H1 (cell line): Measurements from ENCODE around the gene CHD8. TPM values are rescaled to one million over a fixed set of nuclear protein-coding genes. Genes with fewer than 3 reads are reported as not detected.

Experiments used
- CTCF ChIA-PET: fragments of 300-600 bp; sonication (Branson Sonifier 250); formaldehyde crosslinking; loops from one replicate; lab custom pipeline; 2021; ENCODE audit not compliant: partially characterized antibody; lab: Charles Lee
- POLR2A ChIA-PET: fragments of 300-600 bp; sonication (Branson Sonifier 250); formaldehyde crosslinking; loops from one replicate; lab custom pipeline; 2021; ENCODE audit warnings: inconsistent platforms; ENCODE audit not compliant: partially characterized antibody; lab: Charles Lee
- DNase-seq, 2 experiments: peaks; one replicate each; pipeline versions ENCODE4 v3.0.0 to v3.0.0-alpha.2; 2010 to 2022; ENCODE audit warnings: low spot score in 2 of 2, low read depth in 1 of 2, mixed read lengths in 1 of 2
- FAIRE-seq: peaks from 2 replicates; lab custom pipeline; 2011; peaks lifted over from hg19 to GRCh38; lab: Jason Lieb, UNC
- H2AFZ ChIP-seq: 2 replicates; pipeline ENCODE4 v1.8.1; 2012; ENCODE audit warnings: low read length, inconsistent platforms
- H2AK5ac ChIP-seq: 2 replicates; pipeline ENCODE4 v1.6.1; 2013; ENCODE audit warnings: low read depth, low read length
- H2BK120ac ChIP-seq: replicated peaks from 2 replicates; pipeline ENCODE3; 2013; ENCODE audit warnings: low read depth, low read length, inconsistent platforms
- H2BK12ac ChIP-seq: 2 replicates; pipeline ENCODE4 v1.6.1; 2013; ENCODE audit warnings: low read depth, low read length
- H2BK15ac ChIP-seq: 2 replicates; pipeline ENCODE4 v1.6.1; 2013; ENCODE audit warnings: low read length
- H2BK20ac ChIP-seq: 2 replicates; pipeline ENCODE4 v1.6.1; 2013; ENCODE audit warnings: low read length
- H2BK5ac ChIP-seq: 2 replicates; pipeline ENCODE4 v1.6.1; 2013; ENCODE audit warnings: low read depth, low read length
- H3K14ac ChIP-seq: 2 replicates; pipeline ENCODE4 v1.6.1; 2013; ENCODE audit warnings: inconsistent platforms; ENCODE audit not compliant: insufficient read length
- H3K18ac ChIP-seq: 2 replicates; pipeline ENCODE4 v1.6.1; 2013; ENCODE audit warnings: low read length; ENCODE audit errors: extremely low read depth
- H3K23ac ChIP-seq: 2 replicates; pipeline ENCODE4 v1.6.1; 2013; ENCODE audit warnings: inconsistent platforms; ENCODE audit not compliant: insufficient read length
- H3K23me2 ChIP-seq: 2 replicates; pipeline ENCODE4 v1.6.1; 2013; ENCODE audit warnings: low read depth, low read length
- H3K27ac ChIP-seq: 2 replicates; pipeline ENCODE4 v1.6.1; 2011; ENCODE audit warnings: low read depth, low read length, inconsistent platforms
- H3K27me3 ChIP-seq, 4 experiments: replicated peaks in 1 of 4; 1 replicate in 1 of 4; 2 replicates in 3 of 4; pipeline versions ENCODE4 v1.6.1 to v1.8.1; 2011 to 2013; ENCODE audit warnings: low read length in 3 of 4, mild to moderate bottlenecking in 3 of 4, inconsistent platforms in 2 of 4, mixed read lengths in 2 of 4, moderate library complexity in 1 of 4; ENCODE audit not compliant: control insufficient read depth in 3 of 4, insufficient read depth in 3 of 4; ENCODE audit errors: extremely low read depth in 1 of 4
- H3K36me3 ChIP-seq, 4 experiments: 2 replicates each; pipeline versions ENCODE4 v1.6.1 to v1.8.1; 2011 to 2013; ENCODE audit warnings: mild to moderate bottlenecking in 4 of 4, low read length in 3 of 4, moderate library complexity in 2 of 4, control low read depth in 1 of 4, inconsistent platforms in 1 of 4; ENCODE audit not compliant: insufficient read depth in 4 of 4, control insufficient read depth in 2 of 4
- H3K4ac ChIP-seq: replicated peaks from 2 replicates; pipeline ENCODE3; 2013; ENCODE audit warnings: low read length, low read depth, mixed read lengths, inconsistent platforms; ENCODE audit not compliant: insufficient read length
- H3K4me1 ChIP-seq, 4 experiments: replicated peaks in 1 of 4; 1 replicate in 1 of 4; 2 replicates in 3 of 4; pipeline versions ENCODE4 v1.6.1 to v1.8.1; 2011 to 2013; ENCODE audit warnings: low read length in 3 of 4, inconsistent platforms in 2 of 4, mixed read lengths in 1 of 4; ENCODE audit not compliant: insufficient read depth in 4 of 4, control insufficient read depth in 3 of 4
- H3K4me2 ChIP-seq, 2 experiments: 2 replicates each; pipeline versions ENCODE4 v1.6.1 to v1.8.1; 2011 to 2013; ENCODE audit warnings: low read depth in 2 of 2, low read length in 2 of 2, control low read depth in 1 of 2, inconsistent platforms in 1 of 2, mild to moderate bottlenecking in 1 of 2; ENCODE audit not compliant: insufficient read depth in 1 of 2
- H3K4me3 ChIP-seq, 4 experiments: fragments of 200-600, 300-600 bp in 1 of 4; sonication (generic), shearing (Covaris generic), sonication (Bioruptor Twin) in 1 of 4; 2 replicates each; pipeline versions ENCODE4 v1.5.1 to v1.8.1; 2011 to 2016; ENCODE audit warnings: low read length in 4 of 4, low read depth in 3 of 4, control low read depth in 2 of 4, inconsistent platforms in 2 of 4, mild to moderate bottlenecking in 2 of 4, mixed read lengths in 1 of 4, moderate library complexity in 1 of 4; ENCODE audit not compliant: insufficient read depth in 2 of 4; ENCODE audit errors: extremely low read depth in 1 of 4
- H3K56ac ChIP-seq: replicated peaks from 2 replicates; pipeline ENCODE3; 2013; ENCODE audit warnings: low read depth, mild to moderate bottlenecking, mixed read lengths, low read length, inconsistent platforms; ENCODE audit not compliant: insufficient read length
- H3K79me1 ChIP-seq: 2 replicates; pipeline ENCODE4 v1.6.1; 2013; ENCODE audit warnings: low read depth, low read length, control low read depth
- H3K79me2 ChIP-seq, 2 experiments: 2 replicates each; pipeline versions ENCODE4 v1.6.1 to v1.8.1; 2012 to 2013; ENCODE audit warnings: low read length in 2 of 2, mild to moderate bottlenecking in 2 of 2, inconsistent platforms in 1 of 2; ENCODE audit not compliant: insufficient read depth in 2 of 2, control insufficient read depth in 1 of 2
- H3K9ac ChIP-seq, 4 experiments: replicated peaks in 1 of 4; 1 replicate in 1 of 4; 2 replicates in 3 of 4; pipeline versions ENCODE4 v1.6.1 to v1.8.1; 2011 to 2013; ENCODE audit warnings: low read depth in 3 of 4, low read length in 3 of 4, control low read depth in 2 of 4, mild to moderate bottlenecking in 2 of 4, moderate library complexity in 2 of 4, inconsistent platforms in 1 of 4; ENCODE audit errors: extremely low read depth in 1 of 4
- H3K9me3 ChIP-seq, 2 experiments: 2 replicates each; pipeline versions ENCODE4 v1.6.1 to v1.8.1; 2012 to 2013; ENCODE audit warnings: mild to moderate bottlenecking in 2 of 2, moderate library complexity in 2 of 2, control low read depth in 1 of 2, inconsistent platforms in 1 of 2, low read depth in 1 of 2, low read length in 1 of 2, mixed read lengths in 1 of 2; ENCODE audit not compliant: insufficient read depth in 2 of 2
- H4K20me1 ChIP-seq, 2 experiments: replicated peaks in 1 of 2; 2 replicates each; pipeline versions ENCODE3 to v1.8.1; 2011 to 2013; ENCODE audit warnings: inconsistent platforms in 2 of 2, low read length in 2 of 2, mild to moderate bottlenecking in 1 of 2; ENCODE audit not compliant: insufficient read depth in 2 of 2, control insufficient read depth in 1 of 2
- H4K5ac ChIP-seq: 2 replicates; pipeline ENCODE4 v1.6.1; 2013; ENCODE audit warnings: low read length, low read depth, mixed read lengths, inconsistent platforms; ENCODE audit not compliant: insufficient read length
- H4K8ac ChIP-seq: 2 replicates; pipeline ENCODE4 v1.8.0; 2013; ENCODE audit warnings: mild to moderate bottlenecking, moderate library complexity, low read length, inconsistent platforms; ENCODE audit not compliant: insufficient read depth; ENCODE audit errors: extremely low read depth
- H4K91ac ChIP-seq: replicated peaks from 2 replicates; pipeline ENCODE3; 2013; ENCODE audit warnings: low read length, mixed read lengths, inconsistent platforms; ENCODE audit not compliant: insufficient read length
- ATF3 ChIP-seq: IDR thresholded peaks from 2 replicates; pipeline ENCODE4 v1.6.1; 2011; ENCODE audit warnings: low read depth, mild to moderate bottlenecking, low read length; ENCODE audit not compliant: insufficient read depth
- BRCA1 ChIP-seq: IDR thresholded peaks from 2 replicates; pipeline ENCODE4 v1.6.1; 2012; ENCODE audit warnings: low read depth, low read length, improper control_type of control experiment
- CHD2 ChIP-seq: IDR thresholded peaks from 2 replicates; pipeline ENCODE4 v1.6.1; 2012; ENCODE audit warnings: low read length, improper control_type of control experiment
- CREB1 ChIP-seq: IDR thresholded peaks from 2 replicates; pipeline ENCODE4 v1.6.1; 2012; ENCODE audit warnings: inconsistent platforms
- CTBP2 ChIP-seq: IDR thresholded peaks from 2 replicates; pipeline ENCODE4 v1.7.0; 2011; ENCODE audit warnings: borderline replicate concordance, mild to moderate bottlenecking, moderate library complexity, mixed read lengths, low read length; ENCODE audit not compliant: insufficient read depth, insufficient read length
- EZH2 ChIP-seq: fragments of 200-600 bp; sonication (generic); IDR thresholded peaks from 2 replicates; pipeline ENCODE4 v1.7.1; 2012; ENCODE audit warnings: low read depth, mild to moderate bottlenecking, moderate library complexity, low read length, inconsistent platforms; ENCODE audit not compliant: severe bottlenecking
- FOSL1 ChIP-seq: IDR thresholded peaks from 2 replicates; pipeline ENCODE4 v1.6.1; 2011; ENCODE audit warnings: mild to moderate bottlenecking, low read depth, low read length, moderate library complexity; ENCODE audit not compliant: insufficient read depth
- GTF2F1 ChIP-seq: IDR thresholded peaks from 2 replicates; pipeline ENCODE4 v1.6.1; 2012; ENCODE audit warnings: low read depth, low read length, improper control_type of control experiment, borderline replicate concordance
- MAFK ChIP-seq: IDR thresholded peaks from 2 replicates; pipeline ENCODE4 v1.6.1; 2012; ENCODE audit warnings: low read depth, mild to moderate bottlenecking, improper control_type of control experiment, low read length
- NRF1 ChIP-seq: IDR thresholded peaks from 2 replicates; pipeline ENCODE4 v1.6.1; 2011; ENCODE audit warnings: mild to moderate bottlenecking, low read depth, low read length, improper control_type of control experiment
- SIN3A ChIP-seq, 2 experiments: IDR thresholded peaks in 1 of 2; conservative IDR thresholded peaks in 1 of 2; 2 replicates each; pipeline ENCODE4 v1.6.1; 2011 to 2012; ENCODE audit warnings: low read length in 2 of 2, improper control_type of control experiment in 1 of 2, low read depth in 1 of 2, mild to moderate bottlenecking in 1 of 2
- SIX5 ChIP-seq: IDR thresholded peaks from 2 replicates; pipeline ENCODE4 v1.6.1; 2011; ENCODE audit warnings: mild to moderate bottlenecking, low read depth, low read length
- TAF1 ChIP-seq: IDR thresholded peaks from 2 replicates; pipeline ENCODE4 v1.6.1; 2011; ENCODE audit warnings: mild to moderate bottlenecking, low read depth, low read length
- TCF12 ChIP-seq: IDR thresholded peaks from 2 replicates; pipeline ENCODE4 v1.6.1; 2011; ENCODE audit warnings: low read depth, mild to moderate bottlenecking, low read length
- WGBS, 2 experiments: shearing (Covaris generic) in 1 of 2; methylation state at CpG; one replicate each; pipeline versions ENCODE4 v1.1.6 to v1.1.7; 2013 to 2015; ENCODE audit warnings: low lambda C conversion rate in 2 of 2, mixed read lengths in 2 of 2, inconsistent platforms in 1 of 2, low coverage in 1 of 2, missing lambda C conversion rate in 1 of 2; ENCODE audit not compliant: insufficient replicate concordance in 2 of 2, insufficient coverage in 1 of 2, insufficient read length in 1 of 2; ENCODE audit errors: extremely low coverage in 1 of 2, missing lambda C conversion rate in 1 of 2; 5-methylcytosine and 5-hydroxymethylcytosine counted together
- polyA plus RNA-seq, 7 experiments: library from polyadenylated mRNA; depleted of rRNA in 3 of 7; stranded (reverse) in 5 of 7; unstranded in 2 of 7; fragments of >200 nt in 5 of 7; fragments of 200-250 nt in 2 of 7; gene quantifications; 1 replicate in 5 of 7; 2 replicates in 1 of 7; 4 replicates in 1 of 7; pipeline versions ENCODE4 v1.2.1 to v1.2.3, GENCODE V29; 2011 to 2013; ENCODE audit warnings: missing spikeins in 2 of 7, mixed read lengths in 2 of 7
- total RNA-seq: library from RNA; stranded (reverse); fragmentation: NEBNext Ultra II Directional; extraction: Animal tissue kit (Norgen Biotek cat#: 25700); gene quantifications from 2 replicates; pipeline ENCODE4 v1.2.1, GENCODE V29; 2021

Gene CHD8
- total and polyA plus RNA-seq, 2 of the 8 experiments (the other 6 are each of a cell fraction or from before 2014, with no cell fraction given), result 88.3 to 140 TPM

GRCh38 chr14:21414137-21414631 lies 41.7 kb downstream of the CHD8 start:
- Histone ChIP-seq H3K79me1 (no peaks in the 10 kb centered on the region; the same call in 1 of the 2 replicates), H4K5ac (no peak overlapping the region), H2BK12ac (no peak overlapping the region), H2AFZ (no peak overlapping the region), H2BK20ac (no peak overlapping the region), H3K36me3 (peaks cover 25 to 72% (median 59%) of the 10 kb centered on the region in 4 experiments), H4K91ac (no peak overlapping the region), H3K9me3 (no peaks in the 10 kb centered on the region), H3K79me2 (no peaks in the 10 kb centered on the region), H3K23ac (no peak overlapping the region), H3K27me3 (no peaks in the 10 kb centered on the region), H3K23me2 (no peaks in the 10 kb centered on the region), H2AK5ac (no peak overlapping the region), H3K4me1 (no peaks in the 10 kb centered on the region), H3K18ac (no peak overlapping the region), H4K20me1 (no peaks in the 10 kb centered on the region), H3K4ac (no peak overlapping the region), H2BK15ac (no peak overlapping the region), H3K4me2 (no peak overlapping the region), H3K9ac (no peak overlapping the region), H3K4me3 (no peak overlapping the region), H3K27ac (no peak overlapping the region), H3K14ac (no peak overlapping the region), H2BK5ac (no peak overlapping the region), H2BK120ac (no peak overlapping the region), H4K8ac (no peak overlapping the region), H3K56ac (no peak overlapping the region)
- POLR2A ChIA-PET, result interaction anchor here (0.8 to 1.3 kb wide), 2 partner anchors 29 to 45 kb away, joined by 3 read pairs; no protein-coding TSS in a partner anchor
- 100% methylated on average over 1 of the region's 1 CpG; no CpG with 5 or more reads in 1 of the 2 experiments for WGBS, 2 experiments
- CTCF ChIA-PET, result interaction anchor here (0.5 kb wide), 1 partner anchor 82 kb away, joined by 3 read pairs; no protein-coding TSS in a partner anchor
- FAIRE-seq, result no peak
- no peak for DNase-seq
- no peak for TF ChIP-seq EZH2
- TF ChIP-seq MAFK, result no peak
- TF ChIP-seq TAF1, result no peak
- no peak for TF ChIP-seq CREB1
- TF ChIP-seq ATF3, result no peak
- no peak for TF ChIP-seq SIN3A (conservative IDR thresholded peaks at IDR 0.05 in 1 of 2, IDR thresholded peaks at IDR 0.05 in 1 of 2; ENCODE audit: low read depth in 1 of 2, low read length in 2 of 2)
- no peak for TF ChIP-seq FOSL1
- no peak for TF ChIP-seq TCF12
- TF ChIP-seq NRF1, result no peak
- TF ChIP-seq BRCA1, result no peak
- no peak for TF ChIP-seq CHD2
- TF ChIP-seq GTF2F1, result no peak
- TF ChIP-seq CTBP2, result no peak
- TF ChIP-seq SIX5, result no peak
